ENCODE data around the gene RANBP3.
A peak's percentile ranks its signal among the peaks of the same experiment; 100 is the strongest.
"Not testable (repeated sequence)": the region's sequence is repeated elsewhere in the genome, so short reads cannot be mapped to it uniquely, and the experiment has no call there.

Gene RANBP3

GRCh38 chr19:5985837-5986236 lies 7.9 kb upstream of the RANBP3 start:
- DNase-seq = not testable (repeated sequence)

- no peak for DNase-seq
Measured at GRCh38 chr19:5985098-5985783, 7.3 kb upstream of the RANBP3 start.

DNA sequence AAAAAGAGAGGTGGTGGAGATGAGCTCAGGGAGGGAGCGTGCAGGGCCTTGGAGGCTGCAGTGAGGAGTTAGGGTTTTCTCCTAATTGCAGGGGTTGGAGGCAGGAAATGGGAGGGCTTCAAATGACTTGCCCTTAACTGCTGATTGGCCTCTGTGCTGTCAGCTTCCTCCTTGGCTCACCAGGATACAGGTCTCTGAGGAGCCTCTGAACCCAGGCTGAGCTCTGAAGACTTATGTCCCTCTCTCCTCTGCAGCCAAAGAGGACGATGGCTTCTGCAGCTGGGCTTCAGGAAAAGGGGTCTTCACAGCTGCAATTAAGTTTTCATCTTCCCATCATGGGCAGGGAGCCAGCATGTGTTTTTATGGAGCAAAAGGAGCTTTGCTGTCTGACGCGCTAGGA lies 6.7 kb upstream of the RANBP3 start:
- no peak for DNase-seq

- DNase-seq = no peak
Measured at GRCh38 chr19:5983367-5983955, 5.5 kb upstream of the RANBP3 start.

DNA sequence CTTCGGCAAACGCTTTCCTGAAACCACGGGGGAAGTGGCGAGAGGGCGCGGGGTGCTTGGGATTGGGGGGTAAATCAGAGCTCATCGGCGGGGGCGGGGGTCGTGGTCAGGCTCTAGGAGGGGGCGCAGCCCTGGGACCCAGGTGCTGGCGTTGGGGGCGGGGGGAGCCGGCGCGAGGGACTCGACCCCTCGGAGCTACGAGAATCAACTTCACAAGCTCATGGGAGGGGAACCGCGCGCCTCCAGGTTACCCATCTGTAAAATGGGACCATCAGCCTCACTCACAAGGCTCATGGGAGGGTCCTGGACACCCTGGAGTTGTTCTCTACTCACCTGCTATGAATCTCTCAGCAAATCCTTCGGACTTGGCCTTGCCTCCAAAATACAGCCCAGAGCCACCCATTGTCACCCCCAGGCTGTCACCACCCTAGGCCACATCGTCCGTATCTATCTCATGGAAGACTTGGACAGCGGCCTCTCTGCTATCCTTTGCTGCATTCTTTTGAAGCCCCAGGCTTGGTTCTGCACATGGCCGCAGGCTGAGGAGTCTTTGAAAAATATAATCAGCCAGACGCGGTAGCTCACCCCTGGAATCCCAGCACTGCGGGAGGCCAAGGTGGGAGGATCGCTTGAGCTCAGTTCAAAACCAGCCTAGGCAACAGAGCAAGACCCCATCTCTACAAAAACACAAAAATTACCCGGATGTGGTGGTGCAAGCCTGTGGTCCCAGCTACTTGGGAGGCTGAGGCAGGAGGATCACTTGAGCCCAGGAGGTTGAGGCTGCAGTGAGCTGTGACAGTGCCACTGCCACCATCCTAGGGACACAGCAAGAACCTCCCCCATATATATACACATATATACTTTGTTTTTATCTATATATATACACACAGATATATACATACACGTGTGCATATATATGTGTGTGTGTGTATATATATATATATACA lies 939 bp upstream of the RANBP3 start:
- DNase-seq = no peak

DNA sequence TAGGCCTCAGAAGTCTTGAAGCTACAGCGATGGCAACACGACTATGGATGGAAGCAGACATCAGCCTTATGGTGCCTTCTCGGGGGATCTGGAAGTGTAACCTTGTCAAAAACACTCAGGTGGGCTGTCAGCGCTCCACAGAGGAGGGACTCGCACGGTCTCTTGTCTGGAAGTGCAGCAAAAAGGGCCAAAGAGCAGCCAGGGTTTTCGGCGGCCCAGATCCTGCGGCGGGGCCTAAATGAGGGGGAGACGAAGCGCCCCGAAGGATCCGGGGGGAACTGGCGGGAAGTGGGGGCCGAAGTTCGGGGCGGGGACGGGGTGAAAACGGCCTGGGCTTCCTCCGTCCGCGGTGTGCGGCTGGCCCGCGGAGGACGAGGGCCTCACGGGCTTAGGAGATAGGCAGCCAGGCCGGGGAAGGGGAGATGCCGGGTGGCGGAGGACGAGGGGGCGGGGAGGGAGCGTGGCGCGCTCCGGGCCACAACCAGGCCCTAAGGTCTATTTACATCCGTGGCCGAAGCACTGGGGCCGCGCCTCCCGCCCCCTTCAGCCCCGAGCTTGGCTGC lies 637 bp downstream of the RANBP3 start:
- DNase-seq = no peak

- DNase-seq = no peak
Measured at GRCh38 chr19:5976768-5977167, 1.2 kb downstream of the RANBP3 start.

GRCh38 chr19:5975388-5975728 lies 2.6 kb downstream of the RANBP3 start:
- no peak for DNase-seq

- DNase-seq = peak; percentile 38
Measured at GRCh38 chr19:5974721-5975387, 3.1 kb downstream of the RANBP3 start.

- DNase-seq = no peak
Measured at GRCh38 chr19:5973867-5974635, 3.9 kb downstream of the RANBP3 start.

DNA sequence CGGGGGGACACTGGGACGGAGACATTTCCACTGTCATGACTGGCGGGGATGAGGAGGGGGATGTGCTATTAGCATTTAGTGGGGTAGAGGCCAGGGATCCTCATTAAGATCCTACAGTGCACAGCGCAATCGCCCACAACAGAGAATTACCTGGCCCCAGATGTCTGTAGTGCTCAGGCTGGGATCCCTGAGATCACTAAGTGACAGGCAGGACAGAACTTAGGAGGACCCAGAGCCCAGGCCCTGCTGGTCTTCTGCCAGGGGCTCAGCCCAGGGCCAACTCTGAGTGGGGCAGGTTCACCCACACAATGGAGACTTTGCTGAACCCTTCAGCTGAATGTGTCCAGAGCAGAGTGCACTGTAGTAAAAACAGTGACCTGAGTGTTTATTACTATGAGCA lies 4.6 kb downstream of the RANBP3 start:
- DNase-seq = no peak

- DNase-seq = no peak
Measured at GRCh38 chr19:5972355-5972731, 5.6 kb downstream of the RANBP3 start.

- DNase-seq = no peak
Measured at GRCh38 chr19:5971714-5972354, 6.1 kb downstream of the RANBP3 start.

DNA sequence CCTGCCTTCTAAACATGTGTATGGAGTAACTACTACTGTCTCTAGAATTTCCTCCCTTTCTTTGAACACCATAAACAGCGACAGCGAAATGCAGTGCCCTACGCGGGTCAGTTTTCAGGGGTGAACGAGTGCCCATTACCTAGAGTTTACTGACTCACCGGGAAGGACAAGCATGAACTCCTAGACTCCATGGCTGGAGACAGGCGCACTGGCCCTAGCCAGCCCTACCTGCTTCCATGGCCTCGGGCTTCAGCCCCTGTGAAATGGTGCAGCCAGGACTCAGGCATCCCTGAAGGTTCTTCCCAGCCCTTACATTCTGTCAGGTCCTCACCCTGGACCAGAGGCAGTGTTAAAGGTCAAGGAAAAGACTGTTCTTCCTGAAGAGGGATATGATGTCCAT lies 8.5 kb downstream of the RANBP3 start:
- no peak for DNase-seq

- no peak for DNase-seq
Measured at GRCh38 chr19:5968431-5969373, 9.2 kb downstream of the RANBP3 start.

DNA sequence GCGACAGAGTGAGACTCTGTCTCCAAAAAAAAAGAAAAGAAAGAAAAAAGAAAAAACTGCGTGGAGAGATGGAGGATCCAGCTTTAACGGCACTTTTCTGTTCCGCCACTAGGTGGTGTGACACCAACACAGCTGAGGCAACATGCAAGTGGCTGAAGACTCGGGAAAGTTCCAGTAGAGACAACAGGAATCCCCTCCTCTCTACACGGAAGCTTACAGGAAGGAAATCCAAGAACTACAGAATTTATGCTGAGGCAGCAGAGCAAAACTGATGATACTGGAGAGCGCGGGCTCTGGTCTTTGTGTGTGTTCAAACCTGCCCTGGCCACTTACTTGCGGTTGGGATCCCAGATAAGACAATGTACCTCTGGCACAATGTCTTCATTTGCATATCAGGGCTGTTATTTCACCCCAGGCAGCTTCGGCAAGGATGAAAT lies 9.9 kb downstream of the RANBP3 start:
- peak; percentile 45 for DNase-seq

DNA sequence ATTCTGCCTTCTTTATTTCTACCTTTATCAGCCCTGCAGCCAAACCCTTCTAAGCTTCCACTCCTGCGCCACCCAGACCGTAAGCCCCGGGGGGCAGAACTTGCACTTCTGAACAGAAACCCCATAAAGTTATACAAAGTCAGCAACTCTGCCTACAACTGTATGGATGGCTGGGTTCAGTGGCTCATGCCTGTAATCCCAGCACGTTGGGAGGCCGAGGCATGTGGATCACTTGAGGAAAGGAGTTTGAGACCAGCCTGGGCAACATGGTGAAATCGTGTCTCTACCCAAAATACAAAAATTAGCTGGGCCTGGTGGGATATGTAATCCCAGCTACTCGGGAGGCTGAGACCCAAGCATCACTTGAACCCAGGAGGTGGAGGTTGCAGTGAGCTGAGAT lies 10.4 kb downstream of the RANBP3 start:
- no peak for DNase-seq

- no peak for DNase-seq
Measured at GRCh38 chr19:5966941-5967340, 11.0 kb downstream of the RANBP3 start.

- DNase-seq = no peak
Measured at GRCh38 chr19:5966215-5966614, 11.7 kb downstream of the RANBP3 start.

DNA sequence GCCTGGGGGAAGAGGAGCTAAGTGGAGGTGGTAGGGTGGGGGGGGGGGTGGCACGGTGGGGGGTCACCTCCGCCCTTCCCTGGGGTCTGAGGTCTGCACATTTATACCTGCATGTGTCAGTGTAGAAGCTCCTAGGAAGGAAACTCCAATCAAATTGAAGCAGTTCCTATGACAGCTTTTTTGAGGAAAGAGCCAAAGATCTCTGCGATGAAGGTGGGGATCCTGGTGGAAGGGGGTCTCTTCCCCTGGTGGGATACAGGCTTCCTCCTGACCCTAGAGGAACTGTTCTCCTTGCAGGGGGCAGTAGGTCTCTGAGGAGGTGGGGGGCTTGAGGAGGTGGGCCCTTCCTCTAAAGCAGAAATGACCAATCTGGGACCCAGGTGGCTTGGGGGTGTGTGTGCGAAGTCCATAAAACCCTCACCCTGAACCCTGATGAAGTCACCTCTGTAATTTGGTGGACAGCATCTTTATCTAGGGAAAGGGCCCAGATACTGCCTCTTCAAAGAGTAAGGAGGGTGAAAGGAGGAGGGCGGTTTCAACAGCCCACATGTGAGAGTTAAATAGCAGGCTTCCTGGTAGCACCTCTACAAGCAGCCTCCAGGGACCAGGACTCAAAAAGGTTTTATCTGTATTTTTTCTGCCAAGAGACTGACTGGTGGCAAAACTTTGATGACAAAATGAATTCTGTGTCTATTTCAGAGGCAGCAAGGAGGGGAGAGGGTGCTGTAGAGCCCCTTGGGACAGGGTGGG lies 12.9 kb downstream of the RANBP3 start:
- no peak for DNase-seq
